HG03097 (cell line): Measurements from ENCODE around the gene OR2T5.
"Not testable (repeated sequence)": the region's sequence is repeated elsewhere in the genome, so short reads cannot be mapped to it uniquely, and the experiment has no call there.

Experiments
- ATAC-seq: cut with Tn5 transposase; IDR thresholded peaks from one replicate; pipeline ENCODE4 v1.9.1; 2021; ENCODE audit not compliant: unreplicated experiment, low FRiP score

The OR2T5 gene, protein sequence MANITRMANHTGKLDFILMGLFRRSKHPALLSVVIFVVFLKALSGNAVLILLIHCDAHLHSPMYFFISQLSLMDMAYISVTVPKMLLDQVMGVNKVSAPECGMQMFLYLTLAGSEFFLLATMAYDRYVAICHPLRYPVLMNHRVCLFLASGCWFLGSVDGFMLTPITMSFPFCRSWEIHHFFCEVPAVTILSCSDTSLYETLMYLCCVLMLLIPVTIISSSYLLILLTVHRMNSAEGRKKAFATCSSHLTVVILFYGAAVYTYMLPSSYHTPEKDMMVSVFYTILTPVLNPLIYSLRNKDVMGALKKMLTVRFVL

DNA sequence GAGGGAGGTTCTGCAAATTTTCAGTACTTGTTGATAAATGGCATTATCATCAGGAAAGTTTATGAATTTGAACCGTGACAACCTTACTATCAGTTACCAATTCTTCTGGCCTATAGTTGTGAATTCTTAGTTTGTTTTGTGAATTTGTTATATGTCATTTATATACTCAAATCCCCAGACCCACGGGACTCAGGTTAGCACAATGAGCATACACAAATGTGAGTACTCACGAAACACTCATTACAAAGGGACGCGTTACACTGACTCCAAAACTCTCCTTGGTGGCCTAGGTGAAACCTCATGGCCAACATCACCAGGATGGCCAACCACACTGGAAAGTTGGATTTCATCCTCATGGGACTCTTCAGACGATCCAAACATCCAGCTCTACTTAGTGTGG lies at the start of gene OR2T5:
Gene OR2T5 (plus strand): TSS at position 301 of the 400 bp plus-strand sequence. CDS start 0 bp downstream, at position 301.
- ATAC-seq = not testable (repeated sequence)

DNA sequence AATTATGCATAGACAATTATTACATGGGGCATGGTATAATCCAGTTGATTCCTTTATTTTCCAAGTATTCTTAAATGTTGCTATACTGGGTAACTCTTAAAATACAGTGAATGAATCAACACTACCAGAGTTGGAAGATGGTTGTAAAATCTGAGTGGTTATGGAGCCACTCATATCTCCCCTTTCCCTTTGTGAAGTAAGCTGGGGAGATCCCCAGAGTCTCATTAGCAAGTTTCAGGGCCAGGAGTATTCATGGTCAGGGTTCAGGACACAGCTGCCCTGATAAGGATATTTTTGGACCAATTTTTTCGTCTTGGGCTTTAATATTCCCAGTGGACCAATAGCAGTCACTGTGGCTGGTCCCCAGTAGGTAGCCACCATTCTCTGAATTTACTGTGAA lies 49.7 kb upstream of the OR2T5 start:
- not testable (repeated sequence) for ATAC-seq

DNA sequence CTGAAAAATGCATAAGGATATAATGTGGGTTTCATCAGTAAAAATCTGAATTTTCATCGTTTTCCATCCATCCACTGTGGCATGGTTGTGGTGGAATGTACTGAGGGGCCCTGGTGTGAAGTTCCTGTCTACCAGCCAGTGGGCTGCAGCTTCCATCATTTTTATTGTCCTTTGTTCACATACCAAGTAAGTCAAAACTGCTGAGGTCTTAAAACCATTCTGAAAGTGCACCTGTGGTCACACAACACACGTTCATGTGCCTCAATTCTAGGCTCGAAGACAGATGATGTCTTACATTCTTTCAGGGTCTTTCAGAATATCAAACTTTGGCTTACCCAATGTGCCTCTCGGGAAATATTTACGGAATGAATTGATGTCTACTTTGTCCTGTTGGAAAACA lies 49.1 kb upstream of the OR2T5 start:
- ATAC-seq = not testable (repeated sequence)

DNA sequence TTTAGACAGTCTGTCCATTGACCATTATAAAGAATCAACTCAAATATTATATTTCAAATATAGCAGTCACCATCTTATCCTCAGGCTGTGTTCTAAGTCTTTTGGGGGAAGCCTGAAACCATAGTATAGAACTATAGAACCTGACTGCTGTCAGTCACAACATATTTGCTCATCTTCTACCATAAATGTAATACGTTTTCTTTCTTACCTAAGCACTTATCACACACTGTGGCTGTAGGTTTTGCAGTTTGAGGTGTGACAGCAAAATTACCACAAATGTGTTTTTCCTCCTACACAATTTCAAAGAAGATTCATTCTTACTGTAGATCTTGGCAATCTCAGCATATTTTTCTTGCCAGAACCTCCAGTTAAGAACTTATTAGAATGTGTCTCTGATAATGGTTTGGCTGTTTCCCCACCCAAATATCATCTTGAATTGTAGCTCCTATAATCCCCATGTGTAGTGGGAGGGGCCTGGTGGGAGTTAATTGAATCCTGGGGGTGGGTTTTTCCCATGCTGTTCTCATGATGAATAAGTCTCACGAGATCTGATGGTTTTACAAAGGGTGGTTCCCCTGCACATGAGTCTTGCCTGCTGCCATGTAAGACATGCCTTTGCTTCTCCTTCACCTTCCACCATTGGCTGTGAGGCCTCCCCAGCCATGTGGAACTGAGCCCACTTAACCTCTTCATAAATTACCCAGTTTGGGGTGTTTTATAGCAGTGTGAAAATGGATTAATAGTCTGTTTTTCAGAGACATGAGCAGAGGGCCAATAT lies 45.7 kb upstream of the OR2T5 start:
- not testable (repeated sequence) for ATAC-seq

DNA sequence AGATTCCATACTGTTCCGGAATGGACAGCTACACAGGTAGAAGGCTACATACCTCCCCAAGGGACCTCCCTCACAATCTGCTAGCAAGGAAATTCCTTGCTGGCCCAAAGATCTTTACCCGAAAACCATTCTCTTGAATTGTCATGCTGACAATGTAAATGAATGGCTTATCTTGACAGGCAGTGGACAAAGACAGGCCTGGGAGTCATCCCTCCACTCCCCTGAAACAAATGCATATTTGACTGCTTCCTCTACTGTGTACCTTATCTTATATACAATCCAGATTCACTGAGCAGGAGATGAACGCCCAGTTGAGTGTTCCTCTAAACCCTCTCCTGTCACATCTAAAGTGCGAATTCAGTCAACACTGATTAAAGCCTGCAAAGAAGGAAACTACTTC lies 43.8 kb upstream of the OR2T5 start:
- not testable (repeated sequence) for ATAC-seq

DNA sequence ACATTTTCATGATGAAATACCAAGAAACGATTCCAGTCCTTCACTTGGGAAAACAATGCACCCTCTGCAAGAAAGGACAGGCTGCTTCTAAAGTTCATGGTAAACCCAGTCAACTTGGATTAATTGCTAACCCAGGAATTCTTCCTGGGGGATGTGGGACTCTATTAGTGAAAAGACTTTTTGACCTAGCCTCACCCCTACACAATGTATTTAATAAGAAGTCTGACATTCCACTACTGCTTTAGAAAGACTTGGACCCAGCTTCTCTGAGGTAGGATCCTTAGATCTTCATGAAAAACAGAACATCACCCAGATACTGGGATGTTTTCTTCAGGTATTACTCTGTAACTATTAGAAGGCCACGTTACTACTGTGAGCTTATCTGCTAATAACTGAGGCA lies 43.0 kb upstream of the OR2T5 start, which contains the start of gene OR2T2:
Gene OR2T2 (plus strand): TSS at position 239 of the 400 bp plus-strand sequence. CDS start 7,161 bp downstream, outside the sequence.
- ATAC-seq = not testable (repeated sequence)

DNA sequence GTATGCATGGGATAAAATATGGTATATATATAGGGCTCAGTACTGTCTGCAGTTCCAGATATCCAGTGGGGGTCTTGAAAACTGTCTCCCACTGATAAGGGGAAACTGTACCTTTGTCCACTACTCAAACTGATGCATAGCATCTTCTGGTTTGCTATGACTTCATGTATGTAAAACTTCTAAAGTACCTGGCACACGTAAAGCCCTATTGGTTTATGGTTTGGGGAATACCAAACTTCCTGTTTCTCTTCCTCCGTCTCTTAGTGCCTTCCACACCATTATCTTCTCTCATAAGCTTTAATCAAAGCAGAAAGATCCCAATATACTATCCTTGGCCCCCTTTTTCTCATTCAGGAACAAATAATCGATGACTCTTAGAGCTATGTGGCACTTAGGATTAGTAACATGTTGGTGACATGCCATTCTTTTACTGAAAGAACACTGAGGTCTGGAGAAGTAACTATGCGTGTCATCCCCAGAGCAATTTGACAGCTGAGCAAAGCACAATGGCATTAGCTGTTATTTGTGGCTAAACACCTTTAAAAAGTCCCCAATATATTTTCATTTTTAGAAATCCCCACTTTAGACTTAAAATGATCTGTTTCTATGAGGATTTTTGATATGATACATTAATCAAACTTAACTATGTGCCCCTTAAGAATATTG lies 39.8 kb upstream of the OR2T5 start:
- ATAC-seq = peak; percentile 49

DNA sequence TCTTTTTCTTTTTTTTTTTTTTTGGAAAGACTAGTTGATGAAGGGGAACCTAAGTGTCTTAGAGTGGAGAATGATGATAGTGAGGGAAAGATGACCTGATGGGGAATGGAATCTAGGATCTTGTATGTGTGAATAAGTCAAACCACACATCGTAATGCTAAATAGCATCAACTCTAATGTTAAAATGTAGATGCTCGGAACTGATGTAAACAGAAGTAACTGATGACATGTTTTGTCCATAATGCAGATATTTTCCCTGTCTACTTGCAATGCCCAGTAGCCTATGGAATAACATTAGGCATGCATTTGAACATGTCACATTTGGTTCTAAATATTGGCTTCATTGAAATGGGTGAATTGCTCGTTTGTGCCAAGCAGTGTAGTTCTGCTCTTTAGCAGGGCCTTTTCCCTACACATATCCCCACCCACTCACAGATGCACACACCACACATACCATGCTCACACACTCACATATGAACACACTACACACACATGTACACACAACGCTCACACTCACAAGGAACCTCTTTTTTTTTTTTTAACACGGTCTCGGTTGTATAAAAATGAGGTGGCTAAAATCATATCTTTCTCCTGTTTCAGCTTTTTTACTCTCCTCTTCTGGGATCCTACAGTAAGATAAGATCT lies 38.4 kb upstream of the OR2T5 start:
- not testable (repeated sequence) for ATAC-seq

DNA sequence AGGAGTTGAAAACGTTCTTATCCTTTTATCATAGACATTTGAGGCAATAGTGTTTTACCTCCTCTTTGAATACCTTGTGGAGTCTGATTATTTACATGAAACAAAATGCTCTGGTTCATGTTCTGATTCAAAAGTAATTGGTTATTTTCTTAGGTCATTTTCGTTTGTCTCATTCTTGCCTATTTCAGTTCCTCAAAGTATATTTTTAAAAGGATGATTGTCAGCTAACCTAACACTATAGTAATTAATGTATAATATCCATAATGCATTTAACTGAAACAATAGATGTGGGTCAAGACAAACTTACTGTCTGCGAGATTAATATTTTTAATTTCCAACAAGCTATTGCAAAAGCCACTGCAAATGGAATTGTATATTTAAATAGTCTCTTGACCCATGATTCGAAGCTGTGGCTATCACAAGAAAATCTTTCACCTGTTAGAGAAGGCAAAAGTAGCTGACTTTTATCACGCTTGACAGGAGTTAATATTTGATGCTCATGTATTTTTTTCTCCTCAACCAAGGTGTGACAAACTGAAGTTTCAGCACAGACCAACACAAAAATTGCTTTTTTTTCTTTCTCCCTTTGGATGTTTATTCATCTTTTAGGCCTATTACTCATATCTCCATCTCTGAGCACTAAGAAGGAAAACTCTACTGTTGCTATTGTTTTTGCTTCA lies 37.8 kb upstream of the OR2T5 start:
- peak; percentile 43 for ATAC-seq

DNA sequence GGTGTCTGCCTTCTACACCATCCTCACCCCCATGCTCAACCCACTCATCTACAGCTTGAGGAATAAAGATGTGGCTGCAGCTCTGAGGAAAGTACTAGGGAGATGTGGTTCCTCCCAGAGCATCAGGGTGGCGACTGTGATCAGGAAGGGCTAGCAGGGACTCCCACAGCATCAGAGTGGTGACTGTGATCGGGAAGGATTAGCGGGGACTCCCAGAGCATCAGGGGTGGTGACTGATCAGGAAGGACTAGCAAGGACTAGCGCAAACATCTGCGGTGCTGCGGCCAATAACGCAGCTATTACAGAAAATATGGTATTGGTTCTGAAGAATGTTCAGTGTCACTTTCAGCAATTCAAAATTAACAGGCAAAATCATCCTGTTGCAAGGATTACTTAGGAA lies 34.8 kb upstream of the OR2T5 start:
- ATAC-seq = not testable (repeated sequence)

DNA sequence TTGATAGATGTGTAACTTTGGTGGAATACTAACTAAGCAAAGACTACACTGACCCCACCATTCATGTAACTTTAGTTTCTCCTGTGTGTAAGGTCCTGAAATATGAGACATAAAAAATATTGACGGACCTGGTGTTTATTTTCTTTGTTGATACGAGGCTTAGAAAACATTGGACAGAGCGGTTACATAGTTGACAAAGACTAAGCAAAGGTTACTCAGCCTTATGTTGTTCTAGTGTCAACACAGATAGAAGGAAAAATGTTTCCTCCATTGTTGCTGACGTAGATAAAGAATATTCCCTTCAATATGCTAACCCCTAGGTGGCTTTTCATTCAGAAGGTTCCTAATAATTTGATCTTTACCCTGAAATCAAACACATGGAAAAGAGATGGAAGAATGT lies 33.3 kb upstream of the OR2T5 start:
- not testable (repeated sequence) for ATAC-seq

DNA sequence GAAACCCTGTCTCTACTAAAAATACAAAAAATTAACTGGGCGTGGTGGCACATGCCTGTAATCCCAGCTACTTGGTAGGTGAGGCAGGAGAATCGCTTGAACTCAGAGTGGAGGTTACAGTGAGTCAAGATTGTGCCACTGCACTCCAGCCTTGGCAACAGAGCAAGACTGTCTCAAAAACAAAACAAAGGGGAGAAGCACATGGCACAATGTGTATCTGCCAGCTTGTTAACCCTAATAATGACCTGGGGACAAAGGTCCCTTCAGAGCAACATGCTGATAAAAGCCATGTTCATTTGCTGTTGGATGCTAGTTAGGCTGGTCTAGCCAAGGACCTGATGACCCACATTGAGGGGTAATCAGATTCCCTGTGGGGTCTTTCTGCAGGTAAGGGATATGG lies 31.8 kb upstream of the OR2T5 start:
- ATAC-seq = not testable (repeated sequence)

DNA sequence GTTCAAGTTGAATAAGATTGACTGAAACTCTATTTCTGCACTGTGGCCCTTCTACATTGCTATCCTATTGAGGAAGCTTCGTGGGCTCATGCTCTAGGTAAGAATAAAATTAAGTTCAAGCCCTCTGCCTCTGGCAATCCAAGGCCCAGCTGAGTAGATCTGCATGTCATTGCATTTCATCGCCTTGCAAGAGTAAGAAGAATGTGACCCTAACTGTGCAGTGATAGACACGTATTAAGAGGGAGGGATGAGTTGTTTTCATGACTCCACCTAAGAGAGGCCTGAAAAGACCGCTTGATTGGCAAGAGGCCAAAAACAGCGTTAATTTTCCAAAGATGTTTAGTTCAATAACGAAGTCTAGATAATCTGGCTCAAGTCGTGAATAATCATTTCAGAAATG lies 29.3 kb upstream of the OR2T5 start:
- not testable (repeated sequence) for ATAC-seq

DNA sequence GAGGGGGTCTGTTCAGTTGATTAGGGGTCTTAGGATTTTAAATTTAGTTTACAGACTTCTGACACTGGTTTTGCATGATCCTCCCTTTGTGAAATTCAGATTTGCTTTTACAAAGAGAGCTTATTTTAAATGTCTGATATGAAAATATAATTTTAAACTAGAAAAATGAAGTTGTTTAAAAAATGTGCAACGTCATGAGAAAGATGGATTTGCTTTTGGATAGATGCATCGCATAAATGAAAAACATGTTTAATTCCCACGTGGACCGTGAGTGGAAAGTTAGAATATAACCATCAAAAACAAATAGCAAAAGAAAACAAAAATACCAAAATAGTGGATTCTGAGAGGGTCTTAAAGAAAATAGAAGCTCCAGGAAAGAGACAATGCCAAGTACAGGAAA lies 17.2 kb upstream of the OR2T5 start:
- no peak for ATAC-seq

DNA sequence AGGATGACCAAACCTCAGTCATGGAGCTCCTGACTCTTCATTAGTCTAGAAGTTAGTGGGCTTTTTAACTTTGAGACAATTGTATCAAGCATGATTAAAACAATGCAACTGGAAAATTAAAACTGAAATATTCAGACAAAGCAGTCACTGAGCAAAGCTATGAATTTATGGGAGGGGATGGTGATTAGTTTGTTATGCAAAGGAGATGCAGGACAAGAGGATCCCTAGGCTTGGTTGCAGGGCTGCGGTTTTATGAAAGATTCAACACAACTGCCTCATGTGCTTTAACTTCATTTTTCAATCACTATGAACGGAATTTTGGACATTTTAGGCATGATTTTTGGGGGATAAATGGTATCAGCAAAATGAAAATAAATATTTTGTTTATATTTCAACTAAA lies 16.3 kb upstream of the OR2T5 start:
- ATAC-seq = not testable (repeated sequence)

DNA sequence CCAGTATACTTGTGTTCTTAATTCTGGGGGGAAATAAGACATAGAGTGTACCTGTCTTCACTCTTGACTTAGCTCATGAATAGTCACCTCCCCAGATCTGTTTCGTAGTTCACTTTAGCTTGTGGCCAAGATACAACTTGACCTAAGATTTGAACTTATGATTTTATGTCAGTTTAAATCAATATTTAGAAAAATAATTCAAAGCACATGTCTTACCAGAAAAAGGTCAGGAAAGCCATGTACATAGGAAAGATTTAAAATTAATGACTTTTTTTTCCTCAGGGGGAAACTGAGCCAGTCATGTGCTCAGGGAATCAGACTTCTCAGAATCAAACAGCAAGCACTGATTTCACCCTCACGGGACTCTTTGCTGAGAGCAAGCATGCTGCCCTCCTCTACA lies 15.3 kb upstream of the OR2T5 start, which contains the start of gene OR2T3:
Gene OR2T3 (plus strand): TSS at position 301 of the 400 bp plus-strand sequence. CDS start 0 bp downstream, at position 301.
- ATAC-seq = not testable (repeated sequence)

DNA sequence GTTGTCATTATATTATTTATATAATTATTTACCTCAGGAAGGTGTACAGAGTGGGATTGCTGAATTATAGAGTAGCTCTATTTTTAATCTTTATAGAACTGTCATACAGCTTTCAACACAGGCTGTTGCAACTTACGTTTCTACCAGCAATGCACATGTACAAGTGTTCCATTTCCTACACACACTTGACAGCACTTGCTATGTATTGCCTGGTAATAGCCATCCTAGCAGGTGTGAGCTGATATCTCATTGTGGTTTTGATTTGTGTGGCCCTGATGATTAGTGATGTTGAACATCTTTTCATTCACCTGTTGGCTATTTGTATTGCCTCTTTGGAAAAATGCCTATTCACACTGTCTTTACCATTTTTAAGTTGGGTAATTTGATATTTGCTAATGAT lies 12.7 kb upstream of the OR2T5 start:
- peak; percentile 79 for ATAC-seq

DNA sequence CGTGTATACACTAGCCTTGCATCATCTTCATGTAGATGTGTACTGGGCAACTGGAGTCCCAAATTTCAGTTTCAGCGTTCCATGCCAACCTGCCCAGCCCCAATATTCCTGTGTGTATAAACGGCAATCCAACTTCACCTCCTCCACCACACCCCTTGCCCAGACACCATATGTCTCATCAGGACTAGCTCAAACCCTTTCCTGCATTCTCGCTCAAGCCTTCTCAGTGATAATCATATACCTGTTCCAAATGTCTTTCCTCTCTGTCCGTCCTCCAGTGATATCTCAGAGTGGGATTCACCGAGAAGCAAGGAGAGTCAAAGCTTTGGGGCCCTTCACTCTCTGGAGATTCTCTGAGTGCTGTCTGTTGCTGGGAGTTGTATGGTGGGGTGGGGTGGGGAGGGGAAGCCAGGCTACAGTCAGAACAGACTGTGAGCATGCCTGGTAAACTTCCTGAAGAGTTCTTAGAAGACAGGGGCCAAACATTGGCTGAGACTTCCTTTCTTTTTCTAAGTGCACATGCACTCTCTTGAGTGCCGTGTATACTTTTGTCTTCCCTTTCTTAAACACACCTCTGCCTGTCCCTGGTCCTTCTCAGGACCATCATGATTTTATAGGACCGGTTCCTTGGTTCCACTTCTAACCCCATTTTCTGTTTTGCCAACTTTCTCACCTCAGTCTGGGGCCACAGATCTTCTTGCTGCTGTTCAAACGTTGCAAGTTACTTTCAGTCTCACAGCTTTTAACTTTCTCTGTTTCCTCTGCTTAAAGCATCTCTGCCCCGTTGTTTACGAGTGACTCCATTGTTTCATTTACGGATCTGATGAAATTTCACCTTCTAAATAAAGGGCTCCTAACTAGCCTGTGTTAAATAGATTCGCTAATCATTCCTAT lies 6.5 kb upstream of the OR2T5 start:
- ATAC-seq = peak; percentile 82

DNA sequence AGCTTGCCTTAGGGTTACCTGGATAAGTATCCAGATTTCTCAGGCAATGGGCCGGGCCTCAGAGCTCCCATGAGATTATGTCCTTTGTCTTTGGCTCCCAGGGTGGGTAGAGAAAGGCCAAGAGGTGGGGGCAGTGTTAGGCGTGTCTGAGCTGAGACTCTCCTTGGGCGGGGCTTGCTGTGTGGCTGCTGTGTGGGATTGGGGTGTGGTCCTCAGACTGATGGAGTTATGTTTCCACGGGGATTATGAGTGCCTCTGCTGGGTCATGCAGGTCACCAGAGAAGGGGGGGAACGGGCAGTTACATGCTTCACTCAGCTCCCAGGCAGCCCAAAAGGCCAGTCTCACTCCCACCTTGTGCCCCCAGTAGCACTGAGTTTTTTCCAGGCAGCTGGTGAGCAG lies 8.3 kb downstream of the OR2T5 start:
- ATAC-seq = not testable (repeated sequence)
